Raji (cell line): ENCODE data around the gene NHERF1.

Source experiments
- POLR2A ChIP-seq: IDR thresholded peaks from 2 replicates; pipeline ENCODE4 v1.6.1; 2011; ENCODE audit warnings: low read depth, low read length, control low read depth; ENCODE audit not compliant: insufficient read depth

Gene NHERF1

DNA sequence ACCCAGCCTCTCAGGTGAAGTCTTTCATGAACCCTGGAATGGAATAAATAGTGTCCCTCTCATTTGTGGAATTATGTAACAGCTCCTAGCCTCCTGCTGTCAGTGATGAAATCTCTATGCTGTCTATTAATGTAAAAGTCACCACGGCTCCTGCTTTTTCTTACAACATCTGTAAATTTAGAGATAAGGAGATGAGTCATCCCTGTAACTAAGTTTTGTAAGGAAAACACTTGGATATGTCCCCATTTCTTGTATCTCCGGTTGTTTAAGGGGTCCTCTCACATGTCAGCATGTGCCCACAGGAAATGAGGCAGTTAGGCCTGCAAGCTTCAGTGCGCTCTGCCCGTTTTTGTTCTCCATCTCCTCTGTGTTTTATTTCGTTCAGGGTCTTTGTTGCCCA, 30.5 kb downstream of the NHERF1 start:
- no peak for TF ChIP-seq POLR2A

DNA sequence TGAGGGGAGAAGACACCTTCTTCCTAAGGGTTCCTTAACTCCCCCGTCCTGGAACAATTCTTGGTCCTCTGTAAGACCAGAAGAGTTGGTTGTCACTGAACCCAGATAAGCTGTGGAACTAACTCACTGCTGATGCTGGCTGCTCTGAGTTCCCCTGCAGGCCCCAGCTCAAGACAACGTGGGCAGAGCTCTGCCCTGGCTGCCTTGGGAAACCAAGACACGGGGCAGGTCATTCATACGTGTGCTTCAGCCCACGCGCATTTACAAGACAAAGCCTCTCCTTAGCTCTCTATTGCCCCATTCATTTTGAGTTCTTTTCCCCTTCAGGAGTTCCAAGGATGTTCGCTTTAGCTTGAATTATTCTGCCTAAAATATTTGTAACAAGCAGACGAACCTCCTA, 31.1 kb downstream of the NHERF1 start:
- no peak for TF ChIP-seq POLR2A

DNA sequence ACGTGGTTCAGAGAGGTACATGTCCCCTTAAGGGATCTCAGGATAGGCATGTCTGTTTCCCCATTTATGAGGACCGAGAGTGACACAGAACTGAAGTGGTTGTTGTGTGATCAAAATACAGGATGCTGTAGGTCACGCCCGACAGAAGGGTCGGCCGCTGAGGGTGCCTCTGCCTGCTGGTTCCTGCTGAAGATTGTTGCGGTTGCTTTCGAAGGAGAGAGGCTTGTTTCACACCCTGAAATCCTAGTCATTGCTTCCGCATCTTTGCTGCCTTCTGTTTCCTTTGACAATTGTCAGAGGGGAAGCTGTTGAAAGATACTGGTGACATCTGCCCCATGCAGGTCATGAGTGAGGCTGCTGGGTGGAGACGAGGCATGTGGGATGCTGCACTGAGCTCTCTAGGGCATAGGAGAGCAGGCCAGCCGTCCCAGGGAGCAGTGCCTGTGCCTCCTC, 31.5 kb downstream of the NHERF1 start:
- no peak for TF ChIP-seq POLR2A

- no peak for TF ChIP-seq POLR2A
Measured at GRCh38 chr17:74780443-74781238, 32.2 kb downstream of the NHERF1 start.

- TF ChIP-seq POLR2A = no peak
Measured at GRCh38 chr17:74782571-74782970, 34.1 kb downstream of the NHERF1 start.

GRCh38 chr17:74784125-74784810, 35.8 kb downstream of the NHERF1 start:
- no peak for TF ChIP-seq POLR2A

GRCh38 chr17:74785096-74785980, 36.9 kb downstream of the NHERF1 start:
- no peak for TF ChIP-seq POLR2A

- TF ChIP-seq POLR2A = no peak
Measured at GRCh38 chr17:74785981-74786360, 37.5 kb downstream of the NHERF1 start.

- no peak for TF ChIP-seq POLR2A
Measured at GRCh38 chr17:74786431-74787055, 38.1 kb downstream of the NHERF1 start.

DNA sequence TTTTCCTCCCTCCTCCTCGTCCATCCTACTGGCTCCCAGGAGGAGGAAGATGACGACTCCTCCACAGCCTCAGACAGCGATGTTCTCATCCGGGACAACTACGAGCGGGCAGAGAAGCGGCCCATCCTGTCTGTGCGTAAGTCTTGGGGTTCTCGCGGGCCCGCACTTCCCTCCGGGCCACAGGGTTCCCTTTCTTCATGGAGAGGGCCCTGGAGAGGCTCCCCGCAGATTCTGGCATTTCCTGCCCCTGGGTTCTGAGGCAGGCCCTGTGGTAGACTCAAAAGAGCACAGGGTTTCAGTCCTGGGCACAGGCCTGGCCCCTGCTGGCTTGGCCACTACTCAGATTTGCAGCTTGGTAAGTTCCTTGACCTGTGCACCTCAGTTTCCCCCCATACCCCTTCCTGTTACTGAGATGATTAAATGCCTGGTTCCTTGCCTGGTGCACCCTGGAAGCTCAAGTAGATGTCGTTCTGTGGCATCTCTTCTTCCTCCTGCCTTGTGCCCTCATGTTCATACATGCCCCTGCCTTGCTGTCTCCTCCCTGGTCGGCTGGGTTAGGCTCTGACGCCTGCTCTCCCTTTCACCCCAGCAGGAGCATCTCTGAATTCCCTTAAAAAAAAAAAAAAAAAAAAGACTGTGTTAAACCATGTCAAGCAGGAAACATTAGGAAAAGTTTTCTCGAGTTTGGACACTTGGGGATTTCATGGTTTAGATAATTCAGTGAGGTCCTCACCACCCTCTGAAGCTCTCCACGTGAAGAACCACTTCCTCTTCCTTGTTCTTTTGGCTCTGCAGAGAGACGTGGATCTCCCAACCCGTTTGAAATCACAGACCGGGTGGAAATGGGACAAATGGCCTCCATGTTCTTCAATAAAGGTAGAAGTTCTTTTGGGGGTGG, 42.0 kb downstream of the NHERF1 start:
- TF ChIP-seq POLR2A = no peak

- TF ChIP-seq POLR2A = no peak
Measured at GRCh38 chr17:74792586-74793105, 44.2 kb downstream of the NHERF1 start.

- TF ChIP-seq POLR2A = no peak
Measured at GRCh38 chr17:74795327-74796020, 47.0 kb downstream of the NHERF1 start.

- no peak for TF ChIP-seq POLR2A
Measured at GRCh38 chr17:74796211-74796610, 47.8 kb downstream of the NHERF1 start.
